CD14-positive monocyte (primary cell): ENCODE results near the gene MAD2L1. TPM values are rescaled to one million over a fixed set of nuclear protein-coding genes. Genes with fewer than 3 reads are reported as not detected.

Experiments
- DNase-seq, 3 donors: peaks; one replicate each; pipeline ENCODE4 v3.0.0-alpha.2; 2011 to 2022
- H2AFZ ChIP-seq: 2 replicates; pipeline ENCODE4 v1.6.0; 2012; ENCODE audit warnings: mild to moderate bottlenecking, low read depth, low read length, inconsistent platforms; ENCODE audit not compliant: insufficient read depth, poor library complexity, severe bottlenecking
- H3K27ac ChIP-seq, 2 donors: 1 replicate in 1 of 2; 2 replicates in 1 of 2; pipeline ENCODE4 v1.5.1; 2012 to 2013; ENCODE audit warnings: low read length in 2 of 2, control low read depth in 1 of 2, inconsistent platforms in 1 of 2, low read depth in 1 of 2, mild to moderate bottlenecking in 1 of 2
- H3K27me3 ChIP-seq, 2 donors: one replicate each; pipeline versions ENCODE4 v1.6.0 to v1.6.1; 2011 to 2013; ENCODE audit warnings: low read length in 2 of 2; ENCODE audit not compliant: control insufficient read depth in 2 of 2, insufficient read depth in 2 of 2
- H3K36me3 ChIP-seq, 2 donors: replicated peaks in 1 of 2; 1 replicate in 1 of 2; 2 replicates in 1 of 2; pipeline versions ENCODE4 v1.5.1 to v1.6.1; 2012 to 2013; ENCODE audit warnings: low read length in 2 of 2, control low read depth in 1 of 2, inconsistent platforms in 1 of 2, mild to moderate bottlenecking in 1 of 2; ENCODE audit not compliant: insufficient read depth in 2 of 2, control insufficient read depth in 1 of 2
- H3K4me1 ChIP-seq, 2 donors: 1 replicate in 1 of 2; 2 replicates in 1 of 2; pipeline versions ENCODE4 v1.5.1 to v1.6.1; 2012 to 2013; ENCODE audit warnings: low read length in 2 of 2, control low read depth in 1 of 2, inconsistent platforms in 1 of 2, mild to moderate bottlenecking in 1 of 2, moderate library complexity in 1 of 2; ENCODE audit not compliant: insufficient read depth in 2 of 2, control insufficient read depth in 1 of 2
- H3K4me2 ChIP-seq: replicated peaks from 2 replicates; pipeline ENCODE3; 2012; ENCODE audit warnings: low read length, moderate library complexity, mild to moderate bottlenecking; ENCODE audit not compliant: poor library complexity, severe bottlenecking; ENCODE audit errors: extremely low read depth
- H3K4me3 ChIP-seq, 3 experiments: fragments of 200-600 bp in 1 of 3; sonication (generic) in 1 of 3; replicated peaks in 1 of 3; 1 replicate in 2 of 3; 2 replicates in 1 of 3; pipeline ENCODE4 v1.5.1; 2011 to 2013; ENCODE audit warnings: low read length in 3 of 3, mild to moderate bottlenecking in 3 of 3, control low read depth in 2 of 3, low read depth in 2 of 3, inconsistent platforms in 1 of 3, moderate library complexity in 1 of 3
- H3K79me2 ChIP-seq: 2 replicates; pipeline ENCODE4 v1.6.0; 2012; ENCODE audit warnings: mild to moderate bottlenecking, control low read depth, inconsistent platforms, low read length, moderate library complexity; ENCODE audit not compliant: insufficient read depth
- H3K9ac ChIP-seq: 2 replicates; pipeline ENCODE4 v1.6.0; 2017; ENCODE audit warnings: low read length, mild to moderate bottlenecking; ENCODE audit not compliant: insufficient read depth, poor library complexity, severe bottlenecking
- H3K9me3 ChIP-seq, 2 donors: replicated peaks in 1 of 2; 1 replicate in 1 of 2; 2 replicates in 1 of 2; pipeline versions ENCODE4 v1.5.1 to v1.6.1; 2012 to 2013; ENCODE audit warnings: low read length in 2 of 2, control low read depth in 1 of 2; ENCODE audit not compliant: control insufficient read depth in 1 of 2, insufficient read depth in 1 of 2
- H4K20me1 ChIP-seq: 2 replicates; pipeline ENCODE4 v1.6.0; 2012; ENCODE audit warnings: mild to moderate bottlenecking, low read length, control low read depth, moderate library complexity; ENCODE audit not compliant: insufficient read depth
- H3K27ac Mint-ChIP-seq, 7 donors: one replicate each; pipeline ENCODE4 v1.8.0; 2020; ENCODE audit warnings: mild to moderate bottlenecking in 7 of 7, mixed read lengths in 7 of 7, moderate library complexity in 6 of 7, inconsistent platforms in 2 of 7
- H3K27me3 Mint-ChIP-seq, 3 donors: one replicate each; pipeline ENCODE4 v1.8.0; 2021 to 2022; ENCODE audit warnings: low read depth in 3 of 3, mild to moderate bottlenecking in 3 of 3, mixed read lengths in 3 of 3, moderate library complexity in 3 of 3, inconsistent platforms in 1 of 3
- H3K36me3 Mint-ChIP-seq, 2 donors: one replicate each; pipeline ENCODE4 v1.8.0; 2020; ENCODE audit warnings: mixed read lengths in 2 of 2, inconsistent platforms in 1 of 2, mild to moderate bottlenecking in 1 of 2
- H3K4me1 Mint-ChIP-seq: one replicate; pipeline ENCODE4 v1.8.0; 2020; ENCODE audit warnings: mild to moderate bottlenecking, mixed read lengths
- H3K4me3 Mint-ChIP-seq, 2 donors: one replicate each; pipeline ENCODE4 v1.8.0; 2020; ENCODE audit warnings: mild to moderate bottlenecking in 2 of 2, mixed read lengths in 2 of 2, moderate library complexity in 1 of 2
- H3K9me3 Mint-ChIP-seq, 7 donors: one replicate each; pipeline ENCODE4 v1.8.0; 2020 to 2022; ENCODE audit warnings: mixed read lengths in 7 of 7, mild to moderate bottlenecking in 6 of 7, moderate library complexity in 6 of 7, inconsistent platforms in 2 of 7
- CTCF ChIP-seq: fragments of 200-600 bp; IDR thresholded peaks from one replicate; pipeline ENCODE4 v1.8.0; 2022; ENCODE audit warnings: antibody characterized with exemption, mild to moderate bottlenecking
- WGBS: methylation state at CpG from one replicate; pipeline ENCODE4 v1.1.5; 2013; ENCODE audit warnings: missing lambda C conversion rate; ENCODE audit not compliant: insufficient coverage; 5-methylcytosine and 5-hydroxymethylcytosine counted together
- intact Hi-C, 2 donors: fragments of 100-400 bp; cut with micrococcal nuclease; formaldehyde crosslinking; loops; one replicate each; pipeline versions ENCODE4 v1.15.0 to v1.15.1; 2023
- polyA plus RNA-seq, 3 donors: library from polyadenylated mRNA; depleted of rRNA in 1 of 3; unstranded in 2 of 3; stranded (reverse) in 1 of 3; fragments of 300-500 nt in 2 of 3; fragments of >200 nt in 1 of 3; fragmentation: Illumina TruSeq in 2 of 3; gene quantifications; 1 replicate in 2 of 3; 2 replicates in 1 of 3; pipeline ENCODE4 v1.2.3, GENCODE V29; 2012 to 2021

MAD2L1 gene
- polyA plus RNA-seq, 3 donors: 0.16 to 0.82 (median 0.67) TPM

- no peak overlapping the region for H3K4me3 ChIP-seq
- 100% methylated on average over 1 of the region's 4 CpGs for WGBS
- intact Hi-C loops: no loop called here
Measured at GRCh38 chr4:120008957-120009356, 57.7 kb downstream of the MAD2L1 start.

GRCh38 chr4:120007896-120008436, 58.7 kb downstream of the MAD2L1 start:
- no peak overlapping the region for H3K4me2 ChIP-seq
- H3K27me3 Mint-ChIP-seq: peaks cover 0 to 1% (median 1%) of the 10 kb centered on the region in 3 donors
- H3K9me3 Mint-ChIP-seq: peaks cover 0 to 9% (median 4%) of the 10 kb centered on the region in 7 donors
- no peak for TF ChIP-seq CTCF
- no peaks in the 10 kb centered on the region for H3K36me3 Mint-ChIP-seq
- H3K4me3 Mint-ChIP-seq: no peak overlapping the region
- no peaks in the 10 kb centered on the region for H3K4me1 Mint-ChIP-seq
- no peaks in the 10 kb centered on the region for H3K79me2 ChIP-seq
- intact Hi-C loops: no loop called here
- no peak overlapping the region for H3K27ac ChIP-seq
- H3K36me3 ChIP-seq: no peaks in the 10 kb centered on the region
- no peak for DNase-seq
- no peak overlapping the region for H3K9ac ChIP-seq
- no peaks in the 10 kb centered on the region for H3K9me3 ChIP-seq
- 100% methylated on average over 4 of the region's 5 CpGs for WGBS
- no peaks in the 10 kb centered on the region for H4K20me1 ChIP-seq
- peak overlapping the region in 1 of 7 donors; percentile 9 for H3K27ac Mint-ChIP-seq
- H3K27me3 ChIP-seq: no peaks in the 10 kb centered on the region
- H3K4me1 ChIP-seq: no peaks in the 10 kb centered on the region
- H3K4me3 ChIP-seq: no peak overlapping the region
- H2AFZ ChIP-seq: no peak overlapping the region

More at GRCh38 chr4:120008957-120009356, 57.7 kb downstream of the MAD2L1 start:
- Histone ChIP-seq H3K79me2 (no peaks in the 10 kb centered on the region), H3K27ac (no peak overlapping the region), H4K20me1 (no peaks in the 10 kb centered on the region), H3K9me3 (no peaks in the 10 kb centered on the region), H3K27me3 (no peaks in the 10 kb centered on the region), H2AFZ (no peak overlapping the region), H3K4me1 (no peaks in the 10 kb centered on the region), H3K36me3 (no peaks in the 10 kb centered on the region), H3K9ac (no peak overlapping the region), H3K4me2 (no peak overlapping the region)
- no peak overlapping the region for H3K27ac Mint-ChIP-seq
- no peak overlapping the region for H3K4me3 Mint-ChIP-seq
- H3K9me3 Mint-ChIP-seq: peaks cover 0 to 7% (median 4%) of the 10 kb centered on the region in 7 donors
- peaks cover 0 to 1% (median 1%) of the 10 kb centered on the region in 3 donors for H3K27me3 Mint-ChIP-seq
- H3K36me3 Mint-ChIP-seq: no peaks in the 10 kb centered on the region
- no peaks in the 10 kb centered on the region for H3K4me1 Mint-ChIP-seq
- no peak for DNase-seq
- TF ChIP-seq CTCF: no peak
